KG1 (cell line): ENCODE results near the gene SLC39A11.

ENCODE experiments used
- DNase-seq: peaks from one replicate; lab custom pipeline; 2025; lab: John Stamatoyannopoulos, UW

SLC39A11 gene

GRCh38 chr17:73042809-73043685, 49.4 kb downstream of the SLC39A11 start:
- no peak for DNase-seq

DNA sequence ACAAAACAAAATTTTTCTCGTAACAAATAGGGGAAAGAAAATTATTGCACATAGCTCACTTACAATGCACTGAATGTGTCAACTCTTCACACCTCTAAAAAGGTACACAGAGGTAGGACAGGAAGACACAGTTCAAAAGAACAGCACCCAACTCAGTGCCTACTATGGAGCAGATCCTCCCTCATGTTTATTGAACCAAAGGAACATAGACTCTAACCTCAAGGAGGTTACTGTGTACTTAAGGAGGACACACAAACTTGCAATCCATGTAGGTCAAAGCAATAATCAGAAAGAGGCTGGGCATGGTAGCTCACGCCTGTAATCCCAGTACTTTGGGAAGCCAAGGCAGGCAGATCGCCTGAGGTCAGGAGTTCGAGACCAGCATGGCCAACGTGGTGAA, 50.3 kb downstream of the SLC39A11 start:
- DNase-seq = no peak

- DNase-seq = no peak
Measured at GRCh38 chr17:73039282-73039681, 53.2 kb downstream of the SLC39A11 start.

- DNase-seq = no peak
Measured at GRCh38 chr17:73031472-73031871, 61.0 kb downstream of the SLC39A11 start.

DNA sequence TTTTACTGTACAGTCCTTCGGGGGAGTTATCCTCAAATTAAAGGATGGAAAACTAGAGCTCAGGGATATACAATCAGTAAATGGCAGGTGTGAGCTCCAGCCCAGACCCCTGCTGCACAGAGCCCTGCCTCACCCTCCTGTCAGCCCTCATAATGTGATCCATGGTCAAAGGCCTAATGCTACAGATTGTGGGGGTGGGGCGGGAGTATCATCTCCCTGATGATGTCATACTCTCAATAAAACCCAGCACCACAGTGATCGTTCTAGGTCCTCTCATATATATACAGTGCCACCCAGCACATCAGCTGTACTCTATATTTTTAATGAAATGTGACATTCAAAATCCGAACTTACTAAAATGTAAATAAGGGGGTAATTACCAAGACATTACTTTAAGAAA, 61.5 kb downstream of the SLC39A11 start:
- no peak for DNase-seq

GRCh38 chr17:73030501-73030921, 62.0 kb downstream of the SLC39A11 start:
- no peak for DNase-seq

DNA sequence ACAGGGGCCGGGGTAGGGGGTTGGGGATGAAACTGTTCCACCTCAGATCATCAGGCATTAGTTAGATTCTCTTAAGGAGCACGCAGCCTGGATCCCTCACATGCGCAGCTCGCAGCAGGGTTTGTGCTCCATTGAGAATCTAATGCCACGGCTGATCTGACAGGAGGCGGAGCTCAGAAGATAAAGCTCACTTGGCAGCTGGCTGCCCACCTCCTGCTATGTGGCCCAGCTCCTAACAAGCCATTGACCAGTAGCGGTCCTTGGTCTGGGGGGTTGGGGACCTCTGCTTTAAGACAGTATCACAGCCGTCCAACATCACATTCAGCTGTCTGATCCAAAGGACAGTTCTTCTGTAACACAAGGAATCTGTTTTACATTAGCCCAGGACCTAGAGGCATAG, 62.5 kb downstream of the SLC39A11 start:
- no peak for DNase-seq

DNA sequence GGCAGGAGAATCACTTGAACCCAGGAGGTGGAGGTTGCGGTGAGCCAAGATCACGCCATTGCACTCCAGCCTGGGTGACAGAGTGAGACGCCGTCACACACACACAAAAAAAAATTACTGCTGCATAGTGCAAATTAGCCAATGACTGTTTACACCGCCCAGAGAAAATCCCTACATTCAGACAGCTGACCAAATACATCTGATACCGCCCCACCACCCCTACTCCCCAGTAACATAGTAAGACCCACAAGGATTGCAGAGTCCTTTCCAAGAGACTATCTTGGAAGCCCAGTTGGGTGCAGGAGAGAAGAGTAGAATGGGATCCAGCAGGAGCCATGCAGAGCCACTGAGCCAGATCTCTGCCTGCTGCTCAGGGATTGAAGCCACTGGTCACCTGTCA, 63.5 kb downstream of the SLC39A11 start:
- no peak for DNase-seq

DNA sequence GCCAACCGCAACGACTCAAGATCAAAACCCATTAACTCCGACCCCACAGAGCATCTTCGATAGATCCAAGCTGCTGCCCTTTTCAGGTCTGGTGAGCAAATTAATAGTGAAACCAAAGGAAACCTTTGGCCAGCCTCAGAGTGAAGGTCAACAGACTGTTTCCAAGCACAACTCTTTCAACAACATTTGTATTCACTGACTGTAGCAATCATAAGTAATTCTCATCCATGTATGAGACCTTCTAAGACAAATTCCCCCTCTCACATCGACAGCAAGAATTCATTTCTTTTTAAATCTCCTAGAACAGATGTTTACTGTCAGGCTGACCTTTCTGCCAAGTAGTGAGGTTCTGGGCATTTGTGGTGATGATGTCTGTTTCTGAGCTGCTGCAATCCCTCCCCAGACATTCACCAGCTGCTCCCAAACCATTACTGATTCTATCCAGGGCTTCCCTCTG, 64.2 kb downstream of the SLC39A11 start:
- DNase-seq = no peak

- no peak for DNase-seq
Measured at GRCh38 chr17:73027130-73027741, 65.3 kb downstream of the SLC39A11 start.

- no peak for DNase-seq
Measured at GRCh38 chr17:73025041-73025560, 67.4 kb downstream of the SLC39A11 start.

GRCh38 chr17:73023759-73024158, 68.7 kb downstream of the SLC39A11 start:
- no peak for DNase-seq

DNA sequence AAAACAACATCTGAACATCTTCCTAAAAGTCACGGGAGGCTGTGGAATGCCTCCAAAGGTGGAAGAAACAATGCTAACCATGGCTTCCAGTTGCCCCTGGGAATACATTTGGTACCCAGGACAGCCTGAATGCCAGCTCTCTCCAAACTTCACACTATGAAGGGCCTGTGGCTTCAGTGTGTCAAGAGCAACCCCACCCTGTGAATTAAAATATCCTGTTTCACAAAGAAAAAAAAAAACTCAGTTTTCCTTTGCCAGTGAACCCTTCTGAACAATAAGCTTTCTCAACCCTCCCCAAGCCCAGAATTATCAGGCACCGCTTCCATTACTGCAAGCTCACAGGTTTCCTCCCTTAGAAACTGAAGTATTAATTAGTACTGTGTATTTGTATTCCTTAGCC, 69.8 kb downstream of the SLC39A11 start:
- DNase-seq = no peak

GRCh38 chr17:73021771-73022170, 70.7 kb downstream of the SLC39A11 start:
- DNase-seq = no peak

- no peak for DNase-seq
Measured at GRCh38 chr17:73020110-73020509, 72.4 kb downstream of the SLC39A11 start.

- DNase-seq = no peak
Measured at GRCh38 chr17:73018599-73018998, 73.9 kb downstream of the SLC39A11 start.

DNA sequence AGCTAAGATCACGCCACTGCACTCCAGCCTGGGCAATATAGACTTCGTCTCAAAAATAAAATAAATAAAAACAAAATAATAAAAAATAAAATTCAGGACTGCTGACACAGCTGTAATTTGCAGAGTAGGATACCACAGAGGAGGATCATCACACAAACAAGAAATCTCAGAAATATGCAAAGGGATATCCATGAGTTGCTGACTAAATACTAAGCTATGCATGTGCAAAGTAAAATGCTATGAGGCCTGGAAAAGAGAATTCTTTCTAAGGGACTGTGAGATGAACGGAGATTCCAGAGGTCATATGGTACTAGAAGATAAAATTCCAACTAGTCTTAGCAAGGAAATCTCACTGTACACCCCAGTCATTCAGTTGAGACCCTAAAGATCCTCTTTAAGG, 74.8 kb downstream of the SLC39A11 start:
- DNase-seq = no peak

GRCh38 chr17:73015722-73016276, 76.7 kb downstream of the SLC39A11 start:
- DNase-seq = no peak

- no peak for DNase-seq
Measured at GRCh38 chr17:73013816-73014663, 78.4 kb downstream of the SLC39A11 start.

- no peak for DNase-seq
Measured at GRCh38 chr17:73013301-73013700, 79.2 kb downstream of the SLC39A11 start.

DNA sequence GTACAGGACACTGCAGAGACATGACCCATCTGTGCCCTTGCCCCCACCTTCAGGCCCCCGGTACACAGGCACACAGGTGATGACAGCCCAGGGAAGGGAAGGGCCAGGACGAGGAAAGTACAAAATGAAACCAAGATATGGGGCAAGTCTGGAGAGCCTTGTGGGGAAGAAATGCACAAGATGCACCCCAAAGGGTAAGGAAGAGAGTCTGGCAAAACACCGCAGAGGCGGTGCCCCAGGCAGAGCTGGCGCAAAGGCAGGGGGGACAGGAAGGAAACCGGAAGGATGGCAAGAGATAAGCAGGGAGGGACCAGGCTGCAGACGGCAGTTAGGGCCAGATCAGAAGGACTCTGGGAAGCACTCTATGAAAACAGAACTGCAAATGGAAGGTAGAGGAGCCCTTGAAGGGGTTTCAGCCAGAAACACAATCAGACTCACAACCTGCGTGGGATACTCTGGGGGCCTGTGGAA, 81.4 kb downstream of the SLC39A11 start:
- peak; percentile 28 for DNase-seq

- no peak for DNase-seq
Measured at GRCh38 chr17:73010414-73010813, 82.1 kb downstream of the SLC39A11 start.
